GM21526 (cell line): ENCODE data around the gene NCAN.
"Not testable (repeated sequence)": the region's sequence is repeated elsewhere in the genome, so short reads cannot be mapped to it uniquely, and the experiment has no call there.

ENCODE experiments used
- ATAC-seq: cut with Tn5 transposase; IDR thresholded peaks from one replicate; pipeline ENCODE4 v1.9.1; 2021; ENCODE audit warnings: moderate library complexity; ENCODE audit not compliant: unreplicated experiment, low FRiP score

The NCAN gene

DNA sequence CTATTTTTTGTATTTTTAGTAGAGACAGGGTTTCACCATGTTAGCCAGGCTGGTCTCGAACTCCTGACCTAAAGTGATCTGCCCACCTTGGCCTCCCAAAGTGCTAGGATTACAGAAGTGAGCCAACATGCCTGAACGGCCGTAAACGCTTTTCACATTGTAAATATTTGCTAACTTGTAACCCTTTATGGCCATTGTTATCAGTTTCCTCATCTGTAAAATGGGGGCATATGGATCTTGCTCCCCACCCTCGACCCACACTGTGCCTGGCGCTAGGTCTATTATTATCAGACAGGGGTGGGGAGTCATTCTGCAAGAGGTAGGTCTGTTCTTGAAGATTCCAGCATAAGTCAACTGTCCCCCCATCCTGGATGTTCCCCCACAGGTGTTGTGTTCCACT is 11.9 kb downstream of the NCAN start:
- no peak for ATAC-seq

- ATAC-seq, result no peak
Measured at GRCh38 chr19:19224150-19224851, 12.5 kb downstream of the NCAN start.

GRCh38 chr19:19224852-19225494 is 13.2 kb downstream of the NCAN start:
- no peak for ATAC-seq

GRCh38 chr19:19226204-19226603 is 14.4 kb downstream of the NCAN start:
- ATAC-seq, result no peak

GRCh38 chr19:19226663-19227062 is 14.9 kb downstream of the NCAN start:
- ATAC-seq, result no peak

- no peak for ATAC-seq
Measured at GRCh38 chr19:19227217-19227616, 15.5 kb downstream of the NCAN start.

- no peak for ATAC-seq
Measured at GRCh38 chr19:19229701-19230100, 17.9 kb downstream of the NCAN start.

- ATAC-seq, result no peak
Measured at GRCh38 chr19:19230999-19231398, 19.2 kb downstream of the NCAN start.

DNA sequence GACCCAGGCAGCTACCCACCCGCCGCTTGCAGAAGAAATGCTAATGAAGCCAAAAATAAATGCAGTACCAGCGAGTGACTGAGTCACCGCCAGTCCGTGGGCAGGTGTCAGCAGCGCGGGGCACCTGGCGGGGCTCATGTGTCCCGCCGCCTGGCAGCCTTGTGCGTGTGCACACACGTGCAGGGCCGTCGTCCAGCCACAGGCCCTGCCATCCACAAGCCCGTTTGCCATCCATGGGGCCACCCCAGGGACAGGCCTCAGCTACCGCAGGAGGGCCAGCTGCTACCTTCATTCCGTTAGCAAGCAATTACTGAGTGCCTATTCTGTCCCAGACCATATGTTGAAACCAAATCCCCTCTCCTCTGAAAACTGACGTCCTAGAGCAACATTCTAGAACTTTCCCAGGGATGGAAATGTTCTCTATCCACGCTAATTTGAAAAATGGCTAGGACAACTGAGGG is 20.5 kb downstream of the NCAN start:
- ATAC-seq, result no peak

- no peak for ATAC-seq
Measured at GRCh38 chr19:19234220-19234816, 22.6 kb downstream of the NCAN start.

- no peak for ATAC-seq
Measured at GRCh38 chr19:19236173-19236572, 24.4 kb downstream of the NCAN start.

- ATAC-seq, result no peak
Measured at GRCh38 chr19:19238126-19238894, 26.6 kb downstream of the NCAN start.

DNA sequence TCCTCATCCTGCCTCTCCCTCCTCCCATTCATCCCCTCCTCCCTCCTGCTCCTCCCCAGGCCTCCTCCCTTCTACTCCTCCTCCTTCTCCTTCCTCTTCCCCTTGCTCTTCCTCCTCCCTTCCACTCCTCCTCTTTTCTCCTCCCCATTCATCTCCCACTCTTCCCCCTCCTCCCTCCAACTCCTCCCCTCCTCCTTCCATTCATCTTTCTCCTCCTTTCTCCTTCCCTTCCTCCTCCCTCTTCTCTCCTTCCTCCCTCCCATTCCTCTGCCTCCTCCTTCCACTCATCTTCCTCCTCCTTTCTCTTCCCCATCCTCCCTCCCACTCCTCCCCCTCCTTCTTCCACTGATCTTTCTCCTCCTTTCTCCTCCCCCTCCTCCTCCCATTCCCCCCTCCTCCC is 27.9 kb downstream of the NCAN start:
- no peak for ATAC-seq

DNA sequence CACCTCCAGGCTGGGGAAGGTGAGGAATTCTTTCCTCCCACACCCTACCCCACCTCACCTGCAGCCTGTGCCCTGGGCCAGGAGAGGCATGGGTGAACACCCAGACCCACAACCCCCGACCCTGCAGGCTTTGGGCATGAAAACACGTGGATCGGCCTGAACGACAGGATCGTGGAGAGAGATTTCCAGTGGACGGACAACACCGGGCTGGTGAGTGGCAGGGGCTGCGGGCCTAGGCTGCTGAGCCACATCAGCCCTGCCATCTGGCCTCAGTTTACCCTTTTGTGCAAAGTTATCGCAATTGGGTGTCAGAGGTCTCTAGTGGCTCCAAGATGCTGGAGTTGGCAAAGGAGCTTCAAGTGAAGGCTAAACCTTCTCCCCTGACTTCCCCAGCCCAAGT is 28.7 kb downstream of the NCAN start:
- ATAC-seq, result no peak

DNA sequence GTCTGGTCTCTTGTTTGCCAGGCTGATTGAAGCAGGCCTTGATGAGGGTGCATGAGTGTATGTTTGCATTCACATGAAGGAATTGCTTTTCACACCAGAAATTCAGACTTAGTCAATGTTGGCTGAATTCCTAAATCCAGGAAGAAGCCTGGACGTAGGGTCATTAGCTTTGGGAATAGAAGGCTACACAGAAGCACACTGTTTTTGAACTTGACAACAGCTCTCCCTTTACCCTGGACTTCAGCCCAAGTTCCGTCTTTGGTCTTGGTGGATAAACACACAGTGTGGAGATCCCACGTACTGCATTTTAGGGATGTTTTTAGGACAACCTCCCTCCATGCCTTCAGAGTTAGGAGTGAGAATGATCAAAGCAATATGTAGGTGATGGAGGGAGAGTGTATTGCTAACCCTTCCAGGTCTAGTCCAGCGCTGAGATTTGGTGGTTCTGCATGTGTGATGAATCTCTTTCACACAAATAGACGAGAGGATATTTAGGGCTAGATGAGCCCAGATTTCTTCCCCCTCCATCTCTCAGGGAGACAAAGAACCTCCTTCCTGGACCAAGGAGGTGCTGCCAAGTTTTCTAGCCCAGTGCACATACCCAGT is 38.5 kb downstream of the NCAN start:
- no peak for ATAC-seq

DNA sequence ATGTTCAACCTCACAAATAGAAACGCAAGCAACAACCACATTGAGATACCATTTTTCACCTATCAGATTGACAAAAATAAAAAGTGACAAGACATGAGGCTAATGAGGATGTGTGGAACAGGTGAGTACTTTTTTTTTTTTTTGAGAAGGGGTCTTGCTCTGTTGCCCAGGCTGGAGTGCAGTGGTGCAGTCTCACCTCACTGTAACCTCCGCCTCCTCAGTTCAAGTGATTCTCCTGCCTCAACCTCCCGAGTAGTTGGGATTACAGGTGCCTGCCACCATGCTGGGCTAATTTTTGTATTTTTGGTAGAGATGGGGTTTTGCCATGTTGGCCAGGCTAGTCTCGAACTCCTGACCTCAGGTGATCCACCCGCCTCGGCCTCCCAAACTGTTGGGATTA is 41.7 kb downstream of the NCAN start:
- ATAC-seq, result not testable (repeated sequence)

DNA sequence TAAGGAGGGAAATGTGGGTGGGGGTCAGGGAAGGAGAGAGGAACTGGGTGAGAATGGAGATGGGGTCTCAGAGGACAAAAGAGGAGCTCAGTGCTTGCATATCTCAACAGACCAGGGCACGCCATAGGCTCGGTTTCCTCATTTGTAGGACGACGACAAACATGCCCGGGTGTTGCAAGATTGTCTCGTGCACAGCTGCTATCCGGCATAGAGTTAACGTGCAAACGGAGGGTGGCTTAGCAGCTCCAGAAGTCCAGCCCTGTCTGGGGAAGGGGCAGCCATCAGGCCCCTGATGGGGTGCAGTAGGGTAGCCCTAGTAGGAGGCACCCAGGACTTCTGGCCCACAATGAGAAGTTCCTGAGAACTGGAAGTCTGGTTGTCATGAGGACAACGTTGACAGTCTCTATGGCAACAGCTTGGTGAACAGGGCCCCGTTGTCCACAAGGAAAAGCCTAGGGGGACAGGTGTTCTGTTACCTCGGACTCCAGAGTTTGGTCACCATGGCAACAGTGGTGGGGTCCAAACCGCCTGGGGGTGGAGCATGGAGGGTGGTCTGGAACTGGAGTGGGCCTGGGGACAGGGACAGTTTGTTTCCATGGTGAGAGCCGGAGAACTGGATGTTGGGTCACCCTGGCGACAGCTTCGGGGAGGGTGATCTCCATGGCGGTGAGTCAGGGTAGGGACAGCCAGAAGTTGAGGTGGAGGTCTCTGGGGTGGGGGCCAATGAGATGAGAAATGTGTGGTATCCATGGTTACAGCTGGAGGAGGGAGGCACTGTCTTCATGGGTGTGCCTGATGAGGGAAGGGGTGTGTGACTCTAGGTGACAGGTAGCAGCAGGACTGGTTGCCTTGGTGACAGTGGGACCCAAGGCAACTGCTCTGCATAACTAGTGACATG is 44.6 kb downstream of the NCAN start:
- no peak for ATAC-seq

DNA sequence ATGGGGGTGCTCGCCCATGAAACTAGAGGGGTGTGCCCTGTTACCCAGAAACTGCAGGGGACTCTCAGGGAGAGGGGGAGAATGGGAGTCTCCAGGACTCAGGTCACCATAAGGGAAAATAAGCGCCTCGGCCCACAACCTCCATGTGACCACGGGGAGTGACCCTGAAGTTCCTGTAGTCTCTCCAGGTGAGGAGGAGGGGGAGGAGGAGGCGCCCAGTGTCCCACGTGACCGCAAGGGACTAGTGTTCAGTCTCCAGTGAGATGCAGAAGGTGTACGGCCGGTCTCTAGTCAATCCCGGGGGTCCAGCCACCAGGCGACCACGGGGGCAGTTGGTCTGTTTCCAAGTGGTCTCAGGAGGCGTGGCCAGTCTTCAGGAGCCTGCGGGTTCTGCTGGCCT is 45.4 kb downstream of the NCAN start:
- ATAC-seq, result no peak

DNA sequence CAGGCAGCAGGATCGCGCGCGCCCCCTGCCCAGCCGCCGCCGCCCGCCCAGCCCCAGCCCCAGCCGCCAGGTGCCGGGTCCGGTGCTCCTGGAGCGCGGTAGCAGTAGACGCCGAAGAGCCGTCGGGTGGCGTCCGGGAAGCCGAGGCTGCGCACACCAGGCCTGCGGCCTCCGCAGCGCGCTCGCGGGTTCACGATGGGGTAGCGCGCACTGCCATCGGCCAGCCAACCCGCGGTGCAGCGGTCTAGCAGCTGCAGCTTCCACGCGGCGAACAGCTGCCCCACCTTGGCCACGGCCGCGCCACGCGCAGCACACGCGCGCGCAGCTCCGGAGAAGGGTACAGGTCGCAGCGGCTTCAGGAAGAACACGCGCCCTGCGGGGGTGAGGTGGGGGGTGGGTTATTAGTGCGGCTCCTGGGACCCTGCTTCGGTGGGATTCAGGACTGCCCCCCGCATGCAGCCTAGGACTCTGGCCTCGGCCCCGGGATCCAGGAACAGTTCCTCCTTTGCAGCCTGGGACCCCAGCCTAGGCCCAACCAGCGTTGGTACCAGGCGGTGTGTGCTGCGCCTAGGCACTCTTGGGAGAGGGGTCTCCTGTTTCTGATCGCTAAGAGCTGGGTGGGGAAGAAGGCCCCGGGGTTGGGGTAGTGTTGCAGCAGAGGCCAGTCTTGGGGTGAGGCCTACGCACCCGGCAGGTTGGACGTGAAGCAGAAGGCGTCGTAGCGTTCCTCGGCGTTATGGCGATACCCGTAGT is 46.3 kb downstream of the NCAN start:
- ATAC-seq, result no peak
